OCI-LY1 (cell line): ENCODE results near the gene FOXL3.

ENCODE experiments used
- EZH2 ChIP-seq: fragments of 200-600 bp; sonication (generic), shearing (Covaris generic); IDR thresholded peaks from 2 replicates; pipeline ENCODE4 v1.8.0; 2017; ENCODE audit warnings: borderline replicate concordance, mixed run types, mild to moderate bottlenecking, antibody characterized with exemption, low read length, moderate library complexity, mixed read lengths
- TF ChIP-seq, protein P1 (sequence below): fragments of 200-600 bp; sonication (generic), shearing (Covaris generic); IDR thresholded peaks from 2 replicates; pipeline ENCODE4 v1.5.1; 2017; ENCODE audit warnings: mild to moderate bottlenecking, antibody characterized with exemption, low read length, moderate library complexity, mixed read lengths

DNA sequence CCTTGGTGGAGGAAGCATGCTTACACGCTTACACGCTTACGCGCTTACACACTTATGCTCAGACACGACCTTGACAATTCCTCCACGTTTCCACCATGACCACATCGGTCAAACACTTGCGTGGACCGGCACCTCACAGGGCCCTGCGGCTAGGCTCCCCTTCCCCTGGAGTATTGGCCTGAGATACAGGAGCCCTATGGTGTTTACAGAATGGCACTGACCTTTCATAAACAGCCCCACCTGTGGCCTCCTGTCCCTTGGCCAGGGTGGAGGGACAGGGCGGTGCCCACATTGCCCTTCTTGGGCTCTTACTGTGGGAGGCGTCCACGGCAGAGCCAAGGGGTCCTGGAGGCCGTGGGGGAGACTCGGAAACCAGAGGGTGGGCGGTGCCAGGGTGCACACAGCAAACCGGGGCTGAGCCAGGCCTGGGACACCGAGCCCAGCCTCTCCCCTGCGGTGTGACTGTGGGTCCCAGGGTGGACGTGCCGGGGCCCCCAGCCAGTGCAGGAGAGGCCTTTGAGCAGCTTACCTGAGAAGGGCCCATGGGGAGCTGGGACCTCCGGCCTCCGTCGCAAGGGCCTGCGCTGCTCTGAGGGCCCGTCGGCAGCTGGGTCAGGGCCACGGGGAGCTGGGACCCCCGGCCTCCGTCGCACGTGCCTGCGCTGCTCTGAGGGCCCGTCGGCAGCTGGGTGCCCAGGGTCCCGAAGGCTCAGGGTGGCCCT is 44.2 kb upstream of the FOXL3 start:
- TF ChIP-seq, protein P1, sequence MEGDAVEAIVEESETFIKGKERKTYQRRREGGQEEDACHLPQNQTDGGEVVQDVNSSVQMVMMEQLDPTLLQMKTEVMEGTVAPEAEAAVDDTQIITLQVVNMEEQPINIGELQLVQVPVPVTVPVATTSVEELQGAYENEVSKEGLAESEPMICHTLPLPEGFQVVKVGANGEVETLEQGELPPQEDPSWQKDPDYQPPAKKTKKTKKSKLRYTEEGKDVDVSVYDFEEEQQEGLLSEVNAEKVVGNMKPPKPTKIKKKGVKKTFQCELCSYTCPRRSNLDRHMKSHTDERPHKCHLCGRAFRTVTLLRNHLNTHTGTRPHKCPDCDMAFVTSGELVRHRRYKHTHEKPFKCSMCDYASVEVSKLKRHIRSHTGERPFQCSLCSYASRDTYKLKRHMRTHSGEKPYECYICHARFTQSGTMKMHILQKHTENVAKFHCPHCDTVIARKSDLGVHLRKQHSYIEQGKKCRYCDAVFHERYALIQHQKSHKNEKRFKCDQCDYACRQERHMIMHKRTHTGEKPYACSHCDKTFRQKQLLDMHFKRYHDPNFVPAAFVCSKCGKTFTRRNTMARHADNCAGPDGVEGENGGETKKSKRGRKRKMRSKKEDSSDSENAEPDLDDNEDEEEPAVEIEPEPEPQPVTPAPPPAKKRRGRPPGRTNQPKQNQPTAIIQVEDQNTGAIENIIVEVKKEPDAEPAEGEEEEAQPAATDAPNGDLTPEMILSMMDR, result no peak
- TF ChIP-seq EZH2, result no peak
